ENCODE results near the gene VLDLR.

The VLDLR gene

DNA sequence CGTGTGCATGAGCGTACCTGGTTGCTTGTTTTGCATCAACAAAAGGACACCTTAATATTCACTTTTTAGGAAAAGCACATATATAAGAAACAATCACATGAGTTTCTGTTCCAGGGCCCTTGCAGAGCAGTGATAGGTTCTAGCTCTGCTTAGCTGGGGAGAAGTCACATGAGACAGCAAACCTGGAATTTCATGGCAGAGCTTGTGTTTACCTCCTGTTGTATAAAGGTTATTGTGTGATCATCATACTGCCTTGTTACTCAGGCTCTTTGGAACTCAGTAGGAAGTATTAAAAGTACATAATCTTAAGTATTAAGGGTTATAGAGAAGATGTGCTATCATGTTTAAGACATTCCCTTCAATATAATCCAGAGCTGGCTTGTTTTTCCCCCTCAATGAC is 18.0 kb upstream of the VLDLR start:
- no peak for DNase-seq (ENCODE audit: extremely low spot score)
- TF ChIP-seq, protein P1, sequence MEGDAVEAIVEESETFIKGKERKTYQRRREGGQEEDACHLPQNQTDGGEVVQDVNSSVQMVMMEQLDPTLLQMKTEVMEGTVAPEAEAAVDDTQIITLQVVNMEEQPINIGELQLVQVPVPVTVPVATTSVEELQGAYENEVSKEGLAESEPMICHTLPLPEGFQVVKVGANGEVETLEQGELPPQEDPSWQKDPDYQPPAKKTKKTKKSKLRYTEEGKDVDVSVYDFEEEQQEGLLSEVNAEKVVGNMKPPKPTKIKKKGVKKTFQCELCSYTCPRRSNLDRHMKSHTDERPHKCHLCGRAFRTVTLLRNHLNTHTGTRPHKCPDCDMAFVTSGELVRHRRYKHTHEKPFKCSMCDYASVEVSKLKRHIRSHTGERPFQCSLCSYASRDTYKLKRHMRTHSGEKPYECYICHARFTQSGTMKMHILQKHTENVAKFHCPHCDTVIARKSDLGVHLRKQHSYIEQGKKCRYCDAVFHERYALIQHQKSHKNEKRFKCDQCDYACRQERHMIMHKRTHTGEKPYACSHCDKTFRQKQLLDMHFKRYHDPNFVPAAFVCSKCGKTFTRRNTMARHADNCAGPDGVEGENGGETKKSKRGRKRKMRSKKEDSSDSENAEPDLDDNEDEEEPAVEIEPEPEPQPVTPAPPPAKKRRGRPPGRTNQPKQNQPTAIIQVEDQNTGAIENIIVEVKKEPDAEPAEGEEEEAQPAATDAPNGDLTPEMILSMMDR (IDR thresholded peaks at IDR 0.05; ENCODE audit: control extremely low read depth, extremely low read depth, low read depth, missing control alignments), result no peak
- ChIA-PET CTCF (interaction anchor here (0.7 to 1.2 kb wide), 3 partner anchors 10 to 31 kb away, joined by 3 to 4 read pairs (median 3); no protein-coding TSS in a partner anchor), POLR2A (no interaction called here)

DNA sequence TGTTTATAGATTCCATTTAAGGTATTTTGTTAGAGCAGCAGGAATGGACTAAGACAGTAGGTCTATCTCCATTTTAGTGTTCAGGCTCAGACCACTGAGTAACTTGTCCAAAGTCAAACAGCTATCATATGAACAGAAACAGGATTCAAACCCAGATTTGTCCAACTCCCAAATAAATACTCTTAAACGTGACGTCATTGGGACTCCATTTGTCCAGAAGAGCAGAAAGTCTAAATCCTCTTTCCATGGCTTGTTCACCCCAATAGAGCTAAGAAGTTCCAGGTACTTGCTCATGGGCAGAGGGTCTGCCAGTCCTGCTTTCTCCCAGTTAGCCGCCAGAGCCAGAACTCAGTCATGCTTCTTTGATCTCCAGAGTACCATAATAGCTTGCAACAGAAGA is 16.3 kb upstream of the VLDLR start:
- CTCF ChIA-PET, result interaction anchor here (1.1 kb wide), 1 partner anchor 9 kb away, joined by 5 read pairs; no protein-coding TSS in a partner anchor
- TF ChIP-seq, protein P1 (IDR thresholded peaks at IDR 0.05; ENCODE audit: control extremely low read depth, extremely low read depth, low read depth, missing control alignments), result no peak
- no peak for DNase-seq (ENCODE audit: extremely low spot score)
- POLR2A ChIA-PET, result no interaction called here

DNA sequence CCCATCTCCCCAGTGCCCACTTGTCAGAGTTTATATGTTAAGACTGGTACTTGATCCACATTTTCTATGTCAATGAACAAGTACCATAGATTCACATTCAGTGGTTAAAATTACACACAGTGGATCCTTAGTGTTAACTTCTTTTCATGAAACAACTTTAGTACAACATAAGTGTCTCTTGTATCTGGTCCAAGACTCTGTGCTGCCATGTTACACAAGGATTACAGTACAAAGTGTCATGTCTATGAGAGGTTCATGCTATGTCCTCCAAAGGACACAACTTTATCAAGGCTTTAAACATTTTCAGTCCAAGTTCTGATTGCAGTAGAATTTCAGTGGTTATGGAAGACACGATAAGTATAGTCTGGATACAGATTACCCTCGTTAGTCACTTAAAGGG is 13.3 kb upstream of the VLDLR start:
- TF ChIP-seq, protein P1 (IDR thresholded peaks at IDR 0.05; ENCODE audit: control extremely low read depth, extremely low read depth, low read depth, missing control alignments), result no peak
- no peak for DNase-seq (ENCODE audit: extremely low spot score)
- ChIA-PET POLR2A (no interaction called here), CTCF (interaction anchor here (0.9 kb wide), 1 partner anchor 12 kb away, joined by 3 read pairs; no protein-coding TSS in a partner anchor)

DNA sequence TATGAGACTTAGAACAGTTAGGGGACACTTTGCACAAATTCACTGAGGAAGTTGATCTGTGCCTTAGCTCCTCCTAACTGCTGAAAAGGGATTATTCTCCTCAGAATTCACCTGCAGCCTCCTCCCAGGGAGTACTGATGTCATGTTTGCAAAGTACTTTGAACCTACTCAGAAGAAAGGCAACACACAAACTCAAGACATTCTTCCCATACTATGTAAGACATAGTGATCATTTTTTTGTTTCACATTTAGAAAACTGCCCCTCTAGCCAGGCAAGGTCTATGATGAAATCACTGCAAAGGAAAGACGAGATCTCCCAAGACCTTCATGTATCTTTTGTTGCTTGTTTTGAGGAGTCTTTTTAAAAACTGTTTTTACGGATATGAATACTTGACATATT is 10.6 kb upstream of the VLDLR start:
- DNase-seq (ENCODE audit: extremely low spot score), result no peak
- ChIA-PET POLR2A (no interaction called here), CTCF (interaction anchor here (0.7 to 1.2 kb wide), 2 partner anchors 14 to 29 kb away, joined by 3 read pairs; no protein-coding TSS in a partner anchor)
- TF ChIP-seq, protein P1 (IDR thresholded peaks at IDR 0.05; ENCODE audit: control extremely low read depth, extremely low read depth, low read depth, missing control alignments), result no peak

DNA sequence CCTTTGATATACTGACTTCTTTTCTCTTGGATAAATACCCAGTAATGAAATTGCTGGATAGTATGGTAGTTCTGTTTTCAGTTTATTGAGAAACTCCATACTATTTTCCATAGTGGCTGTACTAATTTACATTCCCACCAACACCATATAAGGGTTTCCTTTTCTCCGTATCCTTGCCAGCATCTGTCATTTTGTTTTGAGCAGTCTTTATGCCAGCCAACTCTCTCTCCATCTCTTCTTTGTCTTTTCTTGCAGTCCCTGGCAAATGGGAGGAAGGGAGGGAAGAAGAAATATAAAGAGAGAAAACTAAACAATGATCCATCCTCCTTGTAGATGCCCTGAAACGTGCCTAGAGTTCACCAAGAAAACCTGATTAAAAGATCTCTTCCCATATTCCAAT is 9.6 kb upstream of the VLDLR start:
- DNase-seq (ENCODE audit: extremely low spot score), result no peak
- POLR2A ChIA-PET, result no interaction called here
- CTCF ChIA-PET, result no interaction called here
- TF ChIP-seq, protein P1 (IDR thresholded peaks at IDR 0.05; ENCODE audit: control extremely low read depth, extremely low read depth, low read depth, missing control alignments), result no peak

DNA sequence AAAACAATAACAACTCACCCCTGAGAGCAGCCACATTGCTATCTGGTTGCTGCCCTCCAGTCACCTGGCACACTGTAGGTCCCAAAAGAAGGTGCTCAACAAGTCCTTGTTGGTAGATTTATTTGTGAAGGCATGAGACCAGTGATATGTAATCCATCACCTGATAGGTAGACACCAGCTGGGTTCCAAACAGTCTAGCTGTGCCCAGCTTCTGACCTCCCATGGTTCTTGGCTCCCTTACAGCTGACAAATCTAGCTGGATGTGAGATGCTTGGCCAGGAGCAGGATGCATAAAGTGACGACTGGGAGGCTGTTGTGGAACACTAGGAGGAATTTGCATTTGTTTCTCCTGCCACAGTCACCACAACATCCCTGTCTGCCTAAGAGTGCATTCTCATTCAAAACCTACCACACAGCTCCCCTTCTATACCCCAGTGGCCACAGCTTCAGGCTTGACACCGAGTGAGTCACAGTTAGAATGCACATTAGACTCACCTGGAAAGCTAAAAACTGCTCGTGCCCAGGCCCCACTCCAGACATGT is 7.8 kb upstream of the VLDLR start:
- CTCF ChIA-PET, result interaction anchor here (0.9 to 1.3 kb wide), 4 partner anchors 8 to 19 kb away, joined by 3 to 5 read pairs (median 4); no protein-coding TSS in a partner anchor
- no peak for DNase-seq (ENCODE audit: extremely low spot score)
- TF ChIP-seq, protein P1 (IDR thresholded peaks at IDR 0.05; ENCODE audit: control extremely low read depth, extremely low read depth, low read depth, missing control alignments), result no peak
- POLR2A ChIA-PET, result no interaction called here
